Measurements from ENCODE around the gene DAB2IP. TPM values are rescaled to one million over a fixed set of nuclear protein-coding genes. Genes with fewer than 3 reads are reported as not detected.
A peak's percentile ranks its signal among the peaks of the same experiment; 100 is the strongest.

The DAB2IP gene
- total RNA-seq, 3 donors from 2014 or later, result 109 to 157 (median 111) TPM

- ATAC-seq (no peak), DNase-seq (no peak)
- no peaks in the 10 kb centered on the region for H3K4me1 ChIP-seq (ENCODE audit: low read depth)
- no peak overlapping the region for H3K4me3 ChIP-seq
- TF ChIP-seq, protein P1, sequence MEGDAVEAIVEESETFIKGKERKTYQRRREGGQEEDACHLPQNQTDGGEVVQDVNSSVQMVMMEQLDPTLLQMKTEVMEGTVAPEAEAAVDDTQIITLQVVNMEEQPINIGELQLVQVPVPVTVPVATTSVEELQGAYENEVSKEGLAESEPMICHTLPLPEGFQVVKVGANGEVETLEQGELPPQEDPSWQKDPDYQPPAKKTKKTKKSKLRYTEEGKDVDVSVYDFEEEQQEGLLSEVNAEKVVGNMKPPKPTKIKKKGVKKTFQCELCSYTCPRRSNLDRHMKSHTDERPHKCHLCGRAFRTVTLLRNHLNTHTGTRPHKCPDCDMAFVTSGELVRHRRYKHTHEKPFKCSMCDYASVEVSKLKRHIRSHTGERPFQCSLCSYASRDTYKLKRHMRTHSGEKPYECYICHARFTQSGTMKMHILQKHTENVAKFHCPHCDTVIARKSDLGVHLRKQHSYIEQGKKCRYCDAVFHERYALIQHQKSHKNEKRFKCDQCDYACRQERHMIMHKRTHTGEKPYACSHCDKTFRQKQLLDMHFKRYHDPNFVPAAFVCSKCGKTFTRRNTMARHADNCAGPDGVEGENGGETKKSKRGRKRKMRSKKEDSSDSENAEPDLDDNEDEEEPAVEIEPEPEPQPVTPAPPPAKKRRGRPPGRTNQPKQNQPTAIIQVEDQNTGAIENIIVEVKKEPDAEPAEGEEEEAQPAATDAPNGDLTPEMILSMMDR (IDR thresholded peaks at IDR 0.05), result no peak
- H3K9me3 ChIP-seq, result no peaks in the 10 kb centered on the region
- H3K36me3 ChIP-seq (ENCODE audit: low read depth), result peaks cover 3% of the 10 kb centered on the region
- intact Hi-C loops (cut with DNase I, micrococcal nuclease), result no loop called here
Observed at GRCh38 chr9:121759996-121760395, 108.6 kb downstream of the DAB2IP start.

GRCh38 chr9:121760571-121760970, 109.1 kb downstream of the DAB2IP start:
- TF ChIP-seq, protein P1 (IDR thresholded peaks at IDR 0.05), result no peak
- Histone ChIP-seq H3K4me3 (no peak overlapping the region), H3K4me1 (ENCODE audit: low read depth) (no peaks in the 10 kb centered on the region), H3K36me3 (ENCODE audit: low read depth) (peaks cover 3% of the 10 kb centered on the region), H3K9me3 (no peaks in the 10 kb centered on the region)
- intact Hi-C loops (cut with DNase I, micrococcal nuclease), result no loop called here
- no peak for ATAC-seq
- no peak for DNase-seq

- H3K4me1 ChIP-seq (ENCODE audit: low read depth), result no peaks in the 10 kb centered on the region
- H3K36me3 ChIP-seq (ENCODE audit: low read depth), result peaks cover 13% of the 10 kb centered on the region
- H3K9me3 ChIP-seq, result no peaks in the 10 kb centered on the region
- intact Hi-C loops (cut with DNase I, micrococcal nuclease), result no loop called here
- no peak overlapping the region for H3K4me3 ChIP-seq
- no peak for ATAC-seq
- TF ChIP-seq, protein P1 (IDR thresholded peaks at IDR 0.05), result no peak
- peak in 1 of 3 donors; percentile 20 for DNase-seq
Observed at GRCh38 chr9:121763131-121763530, 111.7 kb downstream of the DAB2IP start.

GRCh38 chr9:121763561-121764370, 112.3 kb downstream of the DAB2IP start:
- no peaks in the 10 kb centered on the region for H3K4me1 ChIP-seq (ENCODE audit: low read depth)
- no peak overlapping the region for H3K4me3 ChIP-seq
- DNase-seq, result peak in 1 of 3 donors; percentile 43
- H3K9me3 ChIP-seq, result no peaks in the 10 kb centered on the region
- TF ChIP-seq, protein P1 (IDR thresholded peaks at IDR 0.05), result no peak
- H3K36me3 ChIP-seq (ENCODE audit: low read depth), result peaks cover 13% of the 10 kb centered on the region
- ATAC-seq, result no peak
- intact Hi-C loops (cut with DNase I, micrococcal nuclease), result no loop called here

- intact Hi-C loops (cut with DNase I, micrococcal nuclease), result no loop called here
- no peak for ATAC-seq
- peak in 1 of 3 donors; percentile 26 for DNase-seq
- H3K4me3 ChIP-seq, result no peak overlapping the region
- TF ChIP-seq, protein P1 (IDR thresholded peaks at IDR 0.05), result no peak
- no peaks in the 10 kb centered on the region for H3K4me1 ChIP-seq (ENCODE audit: low read depth)
- no peaks in the 10 kb centered on the region for H3K9me3 ChIP-seq
- peaks cover 13% of the 10 kb centered on the region for H3K36me3 ChIP-seq (ENCODE audit: low read depth)
Observed at GRCh38 chr9:121764371-121764730, 112.9 kb downstream of the DAB2IP start.
